HG03139 (cell line): ENCODE data around the gene EFCAB10.
"Not testable (repeated sequence)": the region's sequence is repeated elsewhere in the genome, so short reads cannot be mapped to it uniquely, and the experiment has no call there.

Experiments
- ATAC-seq: cut with Tn5 transposase; IDR thresholded peaks from one replicate; pipeline ENCODE4 v1.9.1; 2021; ENCODE audit not compliant: unreplicated experiment

Gene EFCAB10

DNA sequence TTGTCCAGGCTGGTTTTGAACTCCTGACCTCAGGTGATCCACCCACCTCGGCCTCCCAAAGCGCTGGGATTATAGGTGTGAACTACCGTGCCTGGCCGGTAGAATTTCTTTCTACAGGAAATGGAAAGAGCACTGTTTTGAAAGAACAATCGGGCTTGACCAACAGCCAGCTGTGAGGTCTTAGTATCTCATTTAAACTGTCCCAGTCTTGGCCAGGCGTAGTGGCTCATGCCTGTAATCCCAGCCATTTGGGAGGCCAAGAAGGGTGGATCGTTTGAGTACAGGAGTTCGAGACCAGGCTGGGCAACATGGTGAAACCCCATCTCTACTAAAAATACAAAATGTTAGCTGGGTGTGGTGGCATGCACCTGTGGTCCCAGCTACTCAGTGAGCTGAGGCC lies 17.8 kb upstream of the EFCAB10 start:
- not testable (repeated sequence) for ATAC-seq

- ATAC-seq = no peak
Observed at GRCh38 chr7:105596866-105597265, 15.6 kb upstream of the EFCAB10 start.

DNA sequence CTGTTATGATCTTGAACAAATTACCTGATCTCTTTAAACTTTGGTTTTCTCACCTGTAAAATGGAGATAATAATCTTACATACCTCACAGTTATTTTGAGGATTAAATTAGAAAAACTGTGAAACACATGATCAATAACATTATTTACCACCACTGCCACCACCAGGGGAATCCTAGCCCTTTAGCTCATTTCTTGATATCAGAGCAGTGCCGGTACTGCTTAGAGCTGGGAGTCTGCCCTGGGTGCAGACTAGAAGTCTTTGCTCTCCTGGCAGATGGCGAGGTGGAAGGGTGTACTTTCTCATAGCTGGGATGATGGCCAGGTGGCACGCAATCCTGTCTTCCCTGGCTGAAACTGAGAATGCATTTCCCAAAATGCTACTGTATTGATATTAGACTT lies 12.7 kb upstream of the EFCAB10 start:
- no peak for ATAC-seq

DNA sequence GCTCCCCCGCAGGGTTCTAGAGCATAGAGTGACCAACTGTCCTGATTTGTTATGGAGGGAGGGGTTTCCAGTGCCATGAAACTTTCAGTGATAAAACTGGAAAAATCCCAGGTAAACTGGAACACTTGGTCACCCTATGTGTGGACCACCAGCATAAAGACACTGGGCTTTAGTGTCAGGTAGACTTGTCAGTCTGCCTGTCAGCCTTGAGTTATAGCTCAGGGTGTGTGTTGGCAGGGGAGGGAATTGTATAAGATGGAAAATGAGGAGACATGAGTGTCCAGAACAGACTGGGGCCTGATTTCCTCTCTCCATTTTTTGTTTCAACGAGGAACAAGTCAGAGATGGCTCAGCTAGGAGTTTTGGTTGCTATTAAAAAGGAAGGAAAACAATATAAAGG lies 10.2 kb upstream of the EFCAB10 start:
- no peak for ATAC-seq

- ATAC-seq = no peak
Observed at GRCh38 chr7:105590793-105591192, 9.5 kb upstream of the EFCAB10 start.

DNA sequence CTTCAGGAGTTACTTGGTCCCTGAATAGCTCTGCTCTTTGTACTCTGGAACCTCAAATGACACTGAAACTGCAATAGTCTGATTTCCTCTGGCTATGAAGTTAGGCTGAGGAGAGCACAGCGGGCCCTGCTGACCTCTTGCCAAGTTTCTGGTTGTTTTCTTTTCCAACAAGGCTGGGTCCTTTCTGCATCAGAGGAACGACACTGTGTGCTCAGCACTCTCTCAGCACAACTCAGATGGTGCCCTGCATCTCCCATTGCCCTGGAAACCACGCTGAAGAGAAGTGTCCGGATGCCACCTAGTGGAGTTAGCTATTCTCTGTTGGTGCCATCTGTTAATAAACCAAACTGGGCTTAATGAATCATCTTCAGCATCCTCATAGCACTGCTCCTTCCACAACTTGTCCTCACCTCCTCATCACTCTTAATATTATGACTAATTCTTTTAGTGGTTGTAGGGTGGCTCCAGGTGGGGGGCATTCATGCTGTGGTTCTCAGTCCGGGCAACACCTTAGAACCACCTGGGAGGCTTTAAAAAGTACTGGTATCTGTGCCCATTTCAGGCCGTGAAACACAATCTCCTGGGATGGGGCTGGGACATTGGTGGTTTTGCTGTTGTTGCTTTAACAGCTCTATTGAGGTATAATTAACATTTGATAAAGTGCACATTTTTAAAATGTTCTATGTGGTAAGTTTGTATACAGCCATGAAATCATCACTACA lies 8.2 kb upstream of the EFCAB10 start:
- ATAC-seq = peak; percentile 89

- ATAC-seq = no peak
Observed at GRCh38 chr7:105587909-105588635, 6.8 kb upstream of the EFCAB10 start.

DNA sequence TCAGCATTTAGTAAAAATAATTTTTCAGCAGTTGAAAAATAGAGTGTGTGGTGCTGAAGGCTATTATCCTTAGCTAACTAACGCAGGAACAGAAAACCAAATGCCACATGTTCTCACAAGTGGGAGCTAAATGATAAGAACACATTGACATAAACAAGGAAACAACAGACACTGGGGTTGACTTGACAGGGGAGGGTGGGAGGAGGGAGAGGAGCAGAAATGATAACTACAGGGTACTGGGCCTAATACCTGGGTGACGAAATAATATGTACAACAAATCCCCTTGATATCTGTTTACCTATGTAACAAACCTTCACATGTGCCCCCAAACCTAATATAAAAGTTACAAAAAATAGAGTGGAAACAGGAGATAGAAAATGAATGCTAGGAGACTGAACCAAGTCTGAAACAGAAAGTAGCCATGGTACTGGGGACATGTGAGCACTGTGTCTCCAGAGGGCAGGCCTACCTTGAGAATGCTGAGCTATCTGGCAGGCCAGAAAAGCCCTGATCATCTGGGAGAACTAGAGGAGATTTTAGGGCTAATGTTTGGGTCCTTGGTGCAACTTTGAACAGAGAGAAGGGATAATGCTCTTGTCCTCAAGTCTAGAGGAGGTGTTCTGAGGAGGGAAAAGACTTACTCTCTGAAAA lies 4.7 kb upstream of the EFCAB10 start:
- ATAC-seq = no peak

GRCh38 chr7:105584165-105584564 lies 2.9 kb upstream of the EFCAB10 start:
- no peak for ATAC-seq

DNA sequence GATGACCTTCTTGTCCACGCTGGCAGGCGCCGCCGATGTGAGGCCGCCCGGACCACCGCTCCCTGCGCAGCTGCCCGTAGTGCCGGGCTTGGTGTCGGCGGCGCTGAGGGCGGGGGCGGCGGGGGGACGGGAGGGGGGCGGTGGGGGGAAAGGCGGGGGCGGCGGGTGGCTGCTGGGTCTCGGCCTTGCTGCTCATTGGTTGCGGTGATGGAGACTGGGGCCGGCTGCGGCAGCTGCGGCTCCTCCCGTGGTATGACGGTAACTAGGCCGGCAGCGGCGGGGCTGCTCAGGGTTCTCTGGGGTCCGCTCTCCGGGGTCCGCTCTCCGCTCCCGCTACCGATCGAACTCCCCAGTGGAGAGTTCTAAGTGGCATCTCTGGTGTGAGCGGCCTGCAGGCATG lies 1.8 kb upstream of the EFCAB10 start:
- ATAC-seq = no peak

GRCh38 chr7:105580022-105580740 lies 1.1 kb downstream of the EFCAB10 start:
- ATAC-seq = no peak

GRCh38 chr7:105578496-105578895 lies 2.8 kb downstream of the EFCAB10 start:
- no peak for ATAC-seq

- no peak for ATAC-seq
Observed at GRCh38 chr7:105577251-105577650, 4.0 kb downstream of the EFCAB10 start.

DNA sequence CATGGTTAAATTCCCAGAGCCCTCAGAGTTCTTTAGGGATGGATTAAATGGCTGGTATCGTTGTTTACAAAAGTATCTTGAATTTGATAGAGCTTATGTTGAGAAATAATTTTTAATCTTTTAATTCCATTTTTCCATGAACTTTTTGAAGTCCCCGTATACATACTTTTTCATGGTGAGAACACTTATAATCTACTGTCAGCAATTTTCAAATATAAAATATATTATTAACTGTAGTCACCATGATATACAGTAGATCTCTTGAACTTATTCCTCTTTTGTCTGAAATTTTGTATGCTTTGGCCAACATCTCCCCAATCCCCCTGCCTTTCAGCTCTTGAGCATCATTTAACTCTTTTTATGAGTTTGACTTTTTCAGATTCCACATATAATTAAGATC lies 9.4 kb downstream of the EFCAB10 start:
- ATAC-seq = no peak

GRCh38 chr7:105567821-105568220 lies 13.5 kb downstream of the EFCAB10 start:
- ATAC-seq = no peak

DNA sequence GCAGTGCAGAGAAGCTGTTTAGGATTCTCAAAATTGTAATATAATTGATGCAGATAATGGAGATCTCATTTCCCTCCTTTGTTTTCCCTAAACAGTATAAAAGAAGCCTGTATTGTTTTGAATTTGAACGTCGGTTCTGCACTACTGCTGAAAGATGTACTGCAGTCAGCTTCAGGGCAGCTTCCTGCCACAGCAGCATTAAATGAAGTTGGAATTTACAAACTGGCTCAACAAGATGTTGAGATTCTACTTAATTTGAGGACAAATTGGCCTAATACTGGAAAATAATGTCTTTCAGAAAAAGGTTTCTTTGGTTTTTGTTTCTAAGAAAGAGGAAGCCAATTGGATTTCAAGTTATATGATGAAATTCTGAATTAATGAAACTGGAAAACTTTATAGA lies 14.3 kb downstream of the EFCAB10 start:
- no peak for ATAC-seq

- no peak for ATAC-seq
Observed at GRCh38 chr7:105565190-105565589, 16.1 kb downstream of the EFCAB10 start.

GRCh38 chr7:105559926-105560325 lies 21.4 kb downstream of the EFCAB10 start:
- no peak for ATAC-seq

DNA sequence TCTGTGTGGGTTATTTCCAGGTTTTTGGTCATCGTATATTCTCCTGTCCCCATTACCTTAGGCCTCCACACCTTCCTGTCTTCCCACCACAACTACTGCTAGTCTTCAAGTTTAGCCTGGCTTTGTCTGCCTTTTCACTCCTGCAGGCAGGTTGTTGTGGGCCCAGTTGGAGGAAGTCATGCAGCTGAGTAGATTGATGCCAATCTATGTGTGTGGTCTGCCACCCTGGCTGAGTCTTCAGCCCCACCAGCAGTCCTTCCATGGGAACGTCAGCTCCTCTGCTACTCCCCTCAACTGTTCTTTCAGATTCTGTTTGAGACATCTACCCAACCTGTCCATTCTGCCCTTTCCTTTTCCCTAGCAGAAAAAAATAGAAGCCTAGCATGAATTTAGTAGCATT lies 43.0 kb downstream of the EFCAB10 start:
- no peak for ATAC-seq

DNA sequence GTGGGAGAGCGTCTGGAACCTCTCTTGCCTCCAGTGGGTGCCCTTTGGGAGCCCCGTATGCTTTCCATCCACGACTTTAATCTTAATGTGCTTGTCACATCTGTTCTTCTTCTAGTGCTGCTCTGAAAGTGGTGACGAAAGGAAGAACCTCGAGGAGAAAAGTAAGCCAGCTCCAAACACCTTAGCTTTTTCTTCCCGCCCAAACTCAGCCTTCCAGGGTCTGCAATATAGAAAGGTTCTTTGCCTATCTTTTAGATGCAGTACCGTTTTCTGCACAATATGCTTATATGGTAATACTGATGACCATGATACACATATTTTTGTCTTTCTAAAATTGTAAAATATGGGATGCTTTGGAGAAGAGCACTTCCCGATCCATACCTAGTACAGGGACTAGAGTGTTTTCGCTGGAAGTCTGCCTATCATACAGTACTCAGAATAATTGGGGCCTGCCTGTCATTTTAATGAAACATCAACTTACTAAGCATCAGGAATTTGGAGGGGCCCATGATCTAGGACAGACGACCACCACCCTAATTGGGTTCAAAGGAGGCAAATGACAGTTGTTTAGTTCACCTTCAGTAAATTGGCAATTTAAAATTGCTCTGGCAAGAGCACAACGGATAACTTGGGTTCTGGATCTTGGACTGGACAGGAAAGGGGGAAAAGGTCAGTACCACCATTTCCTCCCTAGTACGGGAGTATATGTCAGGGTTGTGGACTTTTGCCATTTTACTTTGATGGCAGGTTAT lies 48.4 kb downstream of the EFCAB10 start:
- ATAC-seq = no peak
